Adrenal gland (tissue), 12 donors: ENCODE measurements around the gene FAHD2A. TPM values are rescaled to one million over a fixed set of nuclear protein-coding genes. Genes with fewer than 3 reads are reported as not detected.

Experiments used
- DNase-seq, 7 donors: peaks; one replicate each; pipeline ENCODE4 v3.0.0-alpha.2; 2019 to 2020
- H3K27ac ChIP-seq, 5 donors: fragments of 200-600 bp; sonication (generic) in 4 of 5; 1 replicate in 3 of 5; 2 replicates in 2 of 5; pipeline versions ENCODE4 v1.5.1 to v1.8.0; 2016 to 2020; ENCODE audit warnings: mild to moderate bottlenecking in 1 of 5
- H3K27me3 ChIP-seq: fragments of 200-600 bp; 2 replicates; pipeline ENCODE4 v1.8.0; 2021
- H3K36me3 ChIP-seq, 2 donors: fragments of 200-600 bp; replicated peaks in 1 of 2; 1 replicate in 1 of 2; 2 replicates in 1 of 2; pipeline versions ENCODE4 v1.5.1 to v1.8.0; 2018 to 2022
- H3K4me1 ChIP-seq, 2 donors: fragments of 200-600 bp; replicated peaks in 1 of 2; 1 replicate in 1 of 2; 2 replicates in 1 of 2; pipeline versions ENCODE4 v1.5.1 to v1.8.0; 2018 to 2021
- H3K4me3 ChIP-seq, 4 donors: fragments of 200-600 bp; sonication (generic) in 3 of 4; one replicate each; pipeline ENCODE4 v1.5.1; 2016 to 2018
- H3K9me3 ChIP-seq, 3 donors: fragments of 200-600 bp; sonication (generic) in 1 of 3; replicated peaks in 1 of 3; 1 replicate in 2 of 3; 2 replicates in 1 of 3; pipeline versions ENCODE4 v1.5.1 to v1.8.0; 2016 to 2021
- POLR2A ChIP-seq, 2 donors: fragments of 450-650 bp; IDR thresholded peaks; one replicate each; pipeline ENCODE4 v1.6.1; 2017; ENCODE audit warnings: antibody characterized with exemption in 2 of 2, mild to moderate bottlenecking in 2 of 2, moderate library complexity in 1 of 2
- WGBS, 4 donors: extraction: QIAGEN DNeasy Blood & Tissue Kit in 2 of 4; methylation state at CpG; one replicate each; pipeline versions ENCODE4 v1.1.5 to v1.1.7; 2013 to 2017; 5-methylcytosine and 5-hydroxymethylcytosine counted together
- intact Hi-C, 2 donors: fragments of 100-400 bp; cut with DNase I; formaldehyde crosslinking; loops; one replicate each; pipeline versions ENCODE4 v1.14.1 to v1.15.0; 2022 to 2023
- polyA plus RNA-seq, 3 donors: library from polyadenylated mRNA; stranded (reverse); fragments of 200-250 nt in 2 of 3; fragments of 350-450 nt in 1 of 3; fragmentation: Illumina TruSeq in 1 of 3; extraction: RNeasy Lipid Tissue Mini Kit (QIAGEN cat#74804) in 1 of 3; gene quantifications; one replicate each; pipeline ENCODE4 v1.2.3, GENCODE V29; 2013 to 2014
- total RNA-seq, 9 donors: library from RNA; depleted of rRNA in 4 of 9; stranded (reverse); fragments of >200 nt in 4 of 9; fragments of 120-200 nt in 1 of 9; fragmentation: NEBNext Ultra II Directional in 1 of 9; extraction: Animal tissue kit (Norgen Biotek cat#: 25700) in 1 of 9; gene quantifications; one replicate each; pipeline versions ENCODE4 v1.1.0 to v1.2.4, GENCODE V29; 2013 to 2023
- TF ChIP-seq, protein P1 (sequence below), 6 experiments: fragments of 450-650 bp in 4 of 6; fragments of 200-600 bp in 2 of 6; sonication (generic) in 1 of 6; IDR thresholded peaks; 1 replicate in 5 of 6; 2 replicates in 1 of 6; pipeline versions ENCODE4 v1.5.1 to v1.8.0; 2016 to 2021; ENCODE audit warnings: antibody characterized with exemption in 6 of 6, mild to moderate bottlenecking in 2 of 6, moderate library complexity in 1 of 6
- donor health status: healthy with polysubstance abuse.
- donor health status: Bipolar disorder and iron deficiency.
- donor health status: DM: yes; HTN: yes; CAD: no.
- donor health status: DM: no; HTN: no; CAD: no.
- donor health status: DM: no; HTN: no; CAD: no.
- donor health status: DM: yes; HTN: yes; CAD: no.

The FAHD2A gene
- total and polyA plus RNA-seq, 12 donors, result 12.9 to 63.1 (median 28.4) TPM

DNA sequence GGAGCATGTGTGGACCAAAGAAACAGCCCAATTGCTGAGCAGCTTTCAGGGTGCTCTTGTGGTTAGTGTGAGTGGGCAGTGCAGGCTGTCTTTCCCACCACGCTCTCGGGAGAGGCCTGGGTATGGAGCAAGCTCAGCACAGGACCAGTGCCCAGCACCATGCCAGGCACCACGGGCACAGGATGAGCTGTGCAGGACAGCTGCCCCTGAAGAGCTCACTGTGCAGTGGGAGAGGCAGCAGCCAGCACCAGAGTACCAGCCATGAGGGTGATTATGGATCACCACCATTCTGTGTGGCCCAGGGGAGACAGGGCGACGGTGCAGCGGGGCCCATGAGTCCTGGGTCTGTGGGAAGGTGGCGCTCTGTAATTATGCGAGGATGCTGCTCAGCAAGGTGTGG lies 29.7 kb upstream of the FAHD2A start:
- Histone ChIP-seq H3K27me3 (no peaks in the 10 kb centered on the region), H3K9me3 (no peaks in the 10 kb centered on the region), H3K4me3 (no peak overlapping the region), H3K36me3 (no peaks in the 10 kb centered on the region), H3K27ac (no peak overlapping the region), H3K4me1 (no peaks in the 10 kb centered on the region)
- peak in 1 of 7 donors; percentile 2 for DNase-seq
- TF ChIP-seq, protein P1, sequence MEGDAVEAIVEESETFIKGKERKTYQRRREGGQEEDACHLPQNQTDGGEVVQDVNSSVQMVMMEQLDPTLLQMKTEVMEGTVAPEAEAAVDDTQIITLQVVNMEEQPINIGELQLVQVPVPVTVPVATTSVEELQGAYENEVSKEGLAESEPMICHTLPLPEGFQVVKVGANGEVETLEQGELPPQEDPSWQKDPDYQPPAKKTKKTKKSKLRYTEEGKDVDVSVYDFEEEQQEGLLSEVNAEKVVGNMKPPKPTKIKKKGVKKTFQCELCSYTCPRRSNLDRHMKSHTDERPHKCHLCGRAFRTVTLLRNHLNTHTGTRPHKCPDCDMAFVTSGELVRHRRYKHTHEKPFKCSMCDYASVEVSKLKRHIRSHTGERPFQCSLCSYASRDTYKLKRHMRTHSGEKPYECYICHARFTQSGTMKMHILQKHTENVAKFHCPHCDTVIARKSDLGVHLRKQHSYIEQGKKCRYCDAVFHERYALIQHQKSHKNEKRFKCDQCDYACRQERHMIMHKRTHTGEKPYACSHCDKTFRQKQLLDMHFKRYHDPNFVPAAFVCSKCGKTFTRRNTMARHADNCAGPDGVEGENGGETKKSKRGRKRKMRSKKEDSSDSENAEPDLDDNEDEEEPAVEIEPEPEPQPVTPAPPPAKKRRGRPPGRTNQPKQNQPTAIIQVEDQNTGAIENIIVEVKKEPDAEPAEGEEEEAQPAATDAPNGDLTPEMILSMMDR (IDR thresholded peaks at IDR 0.05), result no peak
- TF ChIP-seq POLR2A (IDR thresholded peaks at IDR 0.05), result no peak
- WGBS, 4 donors, result 81 to 92% (median 88%) methylated on average over 8 of the region's 8 CpGs
- intact Hi-C loops, result no loop called here

DNA sequence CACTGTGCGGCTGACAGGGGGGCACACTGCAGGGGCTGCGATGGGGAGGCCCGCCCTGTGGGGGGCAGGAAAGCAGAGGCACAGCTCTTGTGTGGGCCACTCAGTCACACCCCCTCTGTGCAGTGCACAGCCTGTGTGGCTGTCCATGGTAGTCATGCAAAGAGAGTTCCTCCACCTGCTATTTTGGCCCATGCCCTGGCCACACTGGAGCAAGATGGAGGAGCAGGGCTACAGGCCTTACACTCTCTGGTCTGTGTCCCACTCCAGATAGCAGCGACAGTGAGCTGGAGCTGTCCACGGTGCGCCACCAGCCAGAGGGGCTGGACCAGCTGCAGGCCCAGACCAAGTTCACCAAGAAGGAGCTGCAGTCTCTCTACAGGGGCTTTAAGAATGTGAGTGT lies 28.5 kb upstream of the FAHD2A start:
- no peaks in the 10 kb centered on the region for H3K36me3 ChIP-seq
- no peak overlapping the region for H3K27ac ChIP-seq
- no peaks in the 10 kb centered on the region for H3K4me1 ChIP-seq
- H3K27me3 ChIP-seq, result no peaks in the 10 kb centered on the region
- WGBS, 4 donors, result 88 to 91% (median 89%) methylated on average over 6 of the region's 6 CpGs; no CpG with 5 or more reads in 1 of the 4 donors
- intact Hi-C loops, result no loop called here
- peak in 1 of 7 donors; percentile 5 for DNase-seq
- no peak overlapping the region for H3K4me3 ChIP-seq
- H3K9me3 ChIP-seq, result no peaks in the 10 kb centered on the region
- TF ChIP-seq, protein P1 (IDR thresholded peaks at IDR 0.05), result no peak

DNA sequence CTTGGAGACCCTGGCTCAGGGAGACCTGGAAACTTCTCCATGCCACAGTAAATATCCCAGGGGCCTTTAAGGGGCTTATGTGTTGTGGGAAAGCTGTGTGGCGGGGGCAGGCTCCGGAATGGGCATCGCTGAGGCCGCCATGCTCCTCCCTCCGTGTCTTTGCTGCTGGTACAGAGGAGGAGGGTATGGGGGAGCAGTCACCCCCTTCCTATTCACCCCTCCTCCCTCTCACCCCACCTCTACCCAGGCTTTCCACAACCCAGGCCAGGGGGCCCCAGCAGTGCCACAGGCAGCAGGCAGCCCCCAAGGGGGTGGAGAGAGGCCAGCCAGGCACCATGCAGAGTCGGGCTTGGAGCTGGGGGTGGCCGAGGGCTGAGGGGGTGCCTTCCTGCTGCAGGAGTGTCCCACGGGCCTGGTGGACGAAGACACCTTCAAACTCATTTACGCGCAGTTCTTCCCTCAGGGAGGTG lies 28.0 kb upstream of the FAHD2A start:
- intact Hi-C loops, result no loop called here
- Histone ChIP-seq H3K4me3 (no peak overlapping the region), H3K27me3 (no peaks in the 10 kb centered on the region), H3K36me3 (no peaks in the 10 kb centered on the region), H3K9me3 (no peaks in the 10 kb centered on the region), H3K27ac (no peak overlapping the region), H3K4me1 (no peaks in the 10 kb centered on the region)
- no peak for TF ChIP-seq POLR2A (IDR thresholded peaks at IDR 0.05)
- TF ChIP-seq, protein P1 (IDR thresholded peaks at IDR 0.05), result no peak
- WGBS, 4 donors, result 84 to 97% (median 91%) methylated on average over 5 to 11 of the region's 11 CpGs
- DNase-seq, result peak in 1 of 7 donors; percentile 2

DNA sequence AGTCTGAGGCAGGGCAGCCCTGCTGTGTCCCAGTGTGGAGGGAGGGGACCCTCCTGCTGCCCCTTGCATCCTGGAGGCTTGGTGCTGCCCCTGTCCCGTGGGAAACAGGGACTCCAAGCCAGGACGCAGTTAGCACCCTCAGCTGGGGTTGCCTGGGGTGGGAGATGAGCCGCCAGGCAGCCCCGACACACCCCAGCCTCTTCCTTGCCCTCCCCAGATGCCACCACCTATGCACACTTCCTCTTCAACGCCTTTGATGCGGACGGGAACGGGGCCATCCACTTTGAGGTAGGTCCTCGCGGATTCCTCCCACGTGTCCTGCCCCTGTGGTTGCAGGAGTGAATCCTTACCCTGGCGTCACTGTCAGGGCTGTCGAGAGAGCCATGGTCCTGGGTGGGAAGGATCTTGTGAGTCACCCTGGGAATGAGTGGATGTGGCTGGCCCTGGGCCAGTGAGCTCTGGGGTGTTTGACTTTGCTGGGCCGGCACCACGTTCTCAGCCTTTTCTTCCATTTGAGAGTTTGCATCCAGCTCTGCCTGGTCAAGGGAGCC lies 27.5 kb upstream of the FAHD2A start:
- peak in 2 of 7 donors; percentile 10 to 45 for DNase-seq
- WGBS, 4 donors, result 64 to 77% (median 68%) methylated on average over 13 to 15 of the region's 15 CpGs
- intact Hi-C loops, result no loop called here

More for the DNA sequence above, 27.5 kb upstream of the FAHD2A start:
- no peaks in the 10 kb centered on the region for H3K36me3 ChIP-seq
- H3K4me3 ChIP-seq, result no peak overlapping the region
- H3K9me3 ChIP-seq, result no peaks in the 10 kb centered on the region
- no peak overlapping the region for H3K27ac ChIP-seq
- TF ChIP-seq, protein P1 (IDR thresholded peaks at IDR 0.05), result no peak
- no peak for TF ChIP-seq POLR2A (IDR thresholded peaks at IDR 0.05)
- no peaks in the 10 kb centered on the region for H3K27me3 ChIP-seq
- no peaks in the 10 kb centered on the region for H3K4me1 ChIP-seq
